ENCODE measurements around the gene TNIK. TPM values are rescaled to one million over a fixed set of nuclear protein-coding genes. Genes with fewer than 3 reads are reported as not detected.

The TNIK gene
- total and polyA plus RNA-seq, 2 of the 4 experiments (the other 2 are of a cell fraction) = 3.4 to 6.3 TPM

GRCh38 chr3:171184372-171184771, 275.8 kb downstream of the TNIK start:
- Histone ChIP-seq H3K9ac (ENCODE audit: low read depth, low read length) (no peak overlapping the region), H3K18ac (ENCODE audit: low read depth, low read length) (no peak overlapping the region), H3K36me3 (ENCODE audit: control insufficient read depth, insufficient read depth, low read length) (no peaks in the 10 kb centered on the region), H2AK5ac (ENCODE audit: low read depth, low read length) (no peak overlapping the region), H2BK20ac (ENCODE audit: low read depth, low read length) (no peak overlapping the region), H4K5ac (ENCODE audit: low read depth, low read length) (no peak overlapping the region), H2BK120ac (ENCODE audit: low read depth, low read length) (no peak overlapping the region), H3K4me1 (ENCODE audit: control insufficient read depth, insufficient read depth, low read length) (peaks cover 5% of the 10 kb centered on the region), H3K79me1 (ENCODE audit: low read depth in 1 of 2, low read length in 2 of 2) (no peaks in the 10 kb centered on the region), H3K27me3 (ENCODE audit: control insufficient read depth, insufficient read depth, low read length) (no peaks in the 10 kb centered on the region), H2AFZ (replicated peaks; ENCODE audit: low read length, poor library complexity) (no peak overlapping the region), H4K8ac (ENCODE audit: low read depth in 2 of 2, low read length in 2 of 2) (no peak overlapping the region), H3K4me3 (ENCODE audit: insufficient read depth, low read depth, low read length) (no peak overlapping the region), H3K14ac (replicated peaks; ENCODE audit: low read depth, low read length) (no peak overlapping the region), H3K27ac (ENCODE audit: insufficient read depth, low read length) (no peak overlapping the region), H4K91ac (ENCODE audit: insufficient read depth, low read depth, low read length) (no peak overlapping the region), H3K23ac (ENCODE audit: low read depth, low read length) (no peak overlapping the region), H2AK9ac (replicated peaks; ENCODE audit: low read depth, low read length, poor library complexity) (no peak overlapping the region), H2BK5ac (ENCODE audit: low read depth, low read length, poor library complexity, severe bottlenecking) (no peak overlapping the region), H3K9me3 (ENCODE audit: control insufficient read depth, insufficient read depth, low read length) (no peaks in the 10 kb centered on the region), H3K56ac (ENCODE audit: extremely low read depth, insufficient read depth, low read length) (no peak overlapping the region), H3K4me2 (ENCODE audit: low read depth, low read length) (no peak overlapping the region), H4K20me1 (ENCODE audit: insufficient read depth, low read length) (no peaks in the 10 kb centered on the region), H2BK15ac (ENCODE audit: low read depth, low read length) (no peak overlapping the region), H3K4ac (ENCODE audit: low read depth, low read length) (no peak overlapping the region), H3K9me1 (ENCODE audit: insufficient read depth, low read length) (no peaks in the 10 kb centered on the region)
- intact Hi-C loops (cut with micrococcal nuclease) = no loop called here
- in situ Hi-C loops (cut with MboI; ENCODE audit: low sequenced_read_pairs) = loop anchor here (10.0 kb wide), 1 partner anchor 220 kb away; no protein-coding TSS in a partner anchor
- no peak for DNase-seq
- no TSS peak for BruUV-seq (replicated peaks)
- no peak for ATAC-seq (ENCODE audit: low read depth)
- dilution Hi-C loops (cut with HindIII; ENCODE audit: low sequenced_read_pairs, unreplicated experiment) = no loop called here
- WGBS, 2 experiments (ENCODE audit: extremely low coverage in 2 of 2, insufficient read length in 1 of 2) = 20% methylated on average over 1 of the region's 6 CpGs; no CpG with 5 or more reads in 1 of the 2 experiments
- TF ChIP-seq MAFK (IDR thresholded peaks at IDR 0.05; ENCODE audit: low read depth, low read length) (no peak), MAZ (IDR thresholded peaks at IDR 0.05; ENCODE audit: borderline replicate concordance, low read depth, low read length) (no peak), RAD21 (IDR thresholded peaks at IDR 0.05; ENCODE audit: low read length) (no peak), POLR2A (IDR thresholded peaks at IDR 0.05; ENCODE audit: low read depth, low read length) (no peak)
- ChIA-PET CTCF (no interaction called here), POLR2A (ENCODE audit: unreplicated experiment) (no interaction called here)

All from IMR-90 (cell line).